ENCODE data around the gene KCTD10.
A peak's percentile ranks its signal among the peaks of the same experiment; 100 is the strongest.

GRCh38 chr12:109448707-109449390 lies 28.3 kb downstream of the KCTD10 start:
- TF ChIP-seq POLR2A (IDR thresholded peaks at IDR 0.05), result no peak
- TF ChIP-seq CTCF (IDR thresholded peaks at IDR 0.05), result no peak
- peak in 1 of 3 donors; percentile 9 for TF ChIP-seq POLR2AphosphoS5 (IDR thresholded peaks at IDR 0.05)
- TF ChIP-seq EP300 (IDR thresholded peaks at IDR 0.05; ENCODE audit: low read depth), result no peak

Data from transverse colon (tissue), 4 donors.